ENCODE results near the gene RGMA.

DNA sequence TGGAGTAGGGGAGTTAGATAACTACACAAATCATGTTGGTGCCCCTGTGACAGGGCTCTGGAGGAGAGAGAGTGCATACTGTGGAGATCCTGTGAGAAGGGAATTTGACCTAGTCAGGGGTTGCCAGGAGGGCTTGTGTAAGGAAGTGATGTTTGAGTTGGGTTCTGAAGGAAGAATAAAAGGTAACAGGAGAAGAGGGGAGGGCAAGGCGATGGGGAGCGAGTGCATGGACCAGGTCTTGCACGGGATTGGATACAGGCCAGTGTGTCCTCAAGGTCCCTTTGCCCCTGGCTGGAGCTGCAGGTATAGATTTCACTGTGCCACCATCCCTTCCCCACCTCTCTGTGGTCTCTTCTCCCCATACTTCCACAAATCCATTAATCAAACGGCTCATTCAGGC lies 83.9 kb downstream of the RGMA start:
- TF ChIP-seq CTCF (IDR thresholded peaks at IDR 0.05; ENCODE audit: extremely low read depth in 1 of 2, insufficient read depth in 1 of 2, low read depth in 1 of 2, low read length in 2 of 2) = no peak
- no peak for TF ChIP-seq EZH2 (IDR thresholded peaks at IDR 0.05; ENCODE audit: borderline replicate concordance, low read depth, low read length, severe bottlenecking)
- no peak for TF ChIP-seq MAX (IDR thresholded peaks at IDR 0.05; ENCODE audit: insufficient read depth, insufficient read length)
- TF ChIP-seq JUN (IDR thresholded peaks at IDR 0.05; ENCODE audit: borderline replicate concordance, insufficient read depth, insufficient read length, low read depth) = no peak
- TF ChIP-seq POLR2AphosphoS5 (IDR thresholded peaks at IDR 0.05; ENCODE audit: insufficient read depth, low read depth, low read length) = no peak
- TF ChIP-seq GATA2 (IDR thresholded peaks at IDR 0.05; ENCODE audit: insufficient read depth, insufficient read length, low read depth, low read length) = no peak
- TF ChIP-seq MYC (IDR thresholded peaks at IDR 0.05; ENCODE audit: low read depth, low read length) = no peak
- no peak for TF ChIP-seq POLR2A (IDR thresholded peaks at IDR 0.05; ENCODE audit: low read depth, low read length)
- no peak for TF ChIP-seq FOS (IDR thresholded peaks at IDR 0.05; ENCODE audit: borderline replicate concordance, insufficient read depth, low read length)
